HG03378 (cell line): Measurements from ENCODE around the gene DNASE1L3.
"Not testable (repeated sequence)": the region's sequence is repeated elsewhere in the genome, so short reads cannot be mapped to it uniquely, and the experiment has no call there.

Experiments used
- ATAC-seq: cut with Tn5 transposase; IDR thresholded peaks from one replicate; pipeline ENCODE4 v1.9.1; 2021; ENCODE audit warnings: mild to moderate bottlenecking, moderate library complexity; ENCODE audit not compliant: unreplicated experiment

The DNASE1L3 gene

DNA sequence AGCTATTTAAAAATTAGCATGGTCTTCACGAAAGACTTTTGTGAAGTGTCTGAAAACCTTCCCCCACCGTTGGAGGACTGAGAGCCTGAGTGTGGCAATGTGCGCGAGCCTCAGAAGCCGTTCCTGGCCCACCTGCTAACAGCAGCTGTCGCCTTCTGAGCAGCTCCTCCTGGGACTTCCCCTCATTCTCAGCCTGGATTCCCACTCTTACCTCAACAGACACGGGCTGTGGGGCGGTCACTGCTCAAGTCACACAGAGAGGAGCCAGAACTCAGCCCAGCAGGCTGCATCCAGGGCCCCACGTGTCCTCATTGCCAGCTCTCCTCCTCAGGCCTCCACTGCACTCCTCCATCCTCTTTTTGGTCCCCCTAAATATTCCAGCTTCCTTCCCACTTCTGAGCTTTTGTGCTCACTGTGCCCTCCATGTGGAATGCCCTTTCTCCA lies 7.8 kb downstream of the DNASE1L3 start:
- ATAC-seq: peak; percentile 62

- not testable (repeated sequence) for ATAC-seq
Measured at GRCh38 chr3:58201451-58201850, 9.3 kb downstream of the DNASE1L3 start.

- no peak for ATAC-seq
Measured at GRCh38 chr3:58200846-58201355, 9.9 kb downstream of the DNASE1L3 start.

DNA sequence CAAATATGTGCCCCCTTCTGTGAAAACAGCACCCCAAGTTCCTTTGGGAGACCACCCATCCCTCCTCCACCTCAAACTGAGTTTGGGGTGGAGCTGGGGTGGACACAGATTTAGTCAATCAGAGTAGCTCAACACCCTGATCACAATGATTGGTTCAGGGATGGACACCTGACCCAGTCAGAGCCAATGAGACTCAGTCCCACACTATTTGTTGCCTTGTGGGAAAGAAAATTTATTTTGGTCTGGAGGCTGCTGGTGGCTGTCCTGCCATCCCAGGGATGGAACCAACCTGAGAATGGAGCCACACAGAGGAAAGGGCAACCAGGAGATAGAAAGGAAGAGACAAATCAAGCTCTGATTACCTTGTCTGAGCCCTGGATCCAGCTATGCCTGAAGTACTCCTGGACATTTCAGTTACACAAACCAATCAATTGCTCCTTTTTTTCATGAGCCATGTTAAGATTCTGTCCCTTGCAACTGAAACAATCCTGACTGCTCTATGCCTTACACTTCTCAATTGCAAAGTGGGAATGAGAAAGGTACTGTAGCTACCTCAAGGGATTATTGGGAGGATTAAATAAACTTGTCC lies 10.6 kb downstream of the DNASE1L3 start:
- ATAC-seq: no peak

GRCh38 chr3:58198804-58199203 lies 12.0 kb downstream of the DNASE1L3 start:
- ATAC-seq: no peak

GRCh38 chr3:58198362-58198761 lies 12.4 kb downstream of the DNASE1L3 start:
- no peak for ATAC-seq

DNA sequence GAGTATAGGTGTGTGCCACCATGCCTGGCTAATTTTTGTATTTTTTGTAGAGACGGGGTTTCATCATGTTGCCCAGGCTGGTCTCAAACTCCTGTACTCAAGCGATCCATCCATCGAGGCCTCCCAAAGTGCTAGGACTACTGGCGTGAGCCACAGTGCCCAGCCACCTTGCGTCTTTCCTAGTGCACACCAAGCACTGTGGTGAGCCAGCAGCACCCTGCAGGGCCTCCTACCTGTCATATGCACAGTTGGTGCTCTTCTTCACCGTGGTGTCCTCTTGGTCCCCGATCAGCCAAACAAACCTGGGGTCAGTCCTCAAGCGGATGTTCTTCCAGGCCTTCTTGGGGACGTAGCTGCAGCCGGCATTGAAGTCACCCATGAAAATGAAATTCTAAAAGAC lies 13.2 kb downstream of the DNASE1L3 start:
- no peak for ATAC-seq

DNA sequence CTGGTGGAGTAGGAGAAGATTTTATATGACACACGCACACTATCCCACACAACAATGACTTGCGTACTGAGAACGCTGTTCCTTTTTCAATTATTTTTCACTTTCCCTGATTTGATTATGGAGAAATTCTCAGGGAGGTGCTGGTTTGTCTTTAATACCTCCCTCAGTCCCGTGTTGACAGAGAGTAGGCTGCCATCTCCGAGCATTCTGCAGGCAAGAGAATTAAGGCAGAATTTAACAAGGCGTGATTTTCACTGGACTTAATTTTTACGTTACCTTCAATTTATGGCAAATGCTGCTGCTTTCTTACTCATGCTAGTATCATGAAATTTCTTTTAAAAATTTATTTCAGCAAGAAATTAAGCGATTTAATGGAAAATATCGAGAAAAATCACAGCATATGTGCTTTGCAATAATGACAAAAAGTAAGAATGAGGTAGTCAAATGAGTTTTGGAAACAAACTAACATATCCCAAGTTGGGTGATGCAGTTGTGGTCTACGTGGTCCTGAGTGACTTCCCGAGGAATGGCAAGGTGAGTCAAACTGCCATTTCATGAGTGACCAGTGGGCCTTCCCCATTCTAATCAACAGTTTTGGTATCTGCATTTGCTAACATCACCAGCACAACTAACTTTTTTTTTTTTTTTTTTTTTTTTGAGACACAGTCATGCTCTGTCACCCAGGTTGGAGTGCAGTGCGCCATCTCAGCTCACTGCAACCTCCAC lies 16.9 kb downstream of the DNASE1L3 start:
- ATAC-seq: no peak

GRCh38 chr3:58192069-58192468 lies 18.7 kb downstream of the DNASE1L3 start:
- ATAC-seq: no peak

- no peak for ATAC-seq
Measured at GRCh38 chr3:58191361-58191991, 19.3 kb downstream of the DNASE1L3 start.

DNA sequence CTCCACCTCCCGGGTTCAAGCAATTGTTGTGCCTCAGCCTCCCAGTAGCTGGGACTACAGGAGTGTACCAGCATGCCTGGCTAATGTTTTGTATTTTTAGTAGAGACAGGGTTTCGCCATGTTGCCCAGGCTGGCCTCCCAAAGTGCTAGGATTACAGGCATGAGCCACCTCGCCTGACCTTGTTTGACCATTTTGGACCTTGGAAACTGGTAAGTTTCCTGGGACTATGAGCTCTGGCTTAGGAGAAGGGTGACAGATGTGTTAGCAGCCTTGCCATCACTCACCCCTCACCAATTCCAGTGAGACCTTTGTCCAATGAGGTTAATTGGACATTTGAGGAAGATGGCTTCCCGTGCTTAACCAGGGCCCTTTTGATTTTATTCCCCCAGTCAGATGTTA lies 19.9 kb downstream of the DNASE1L3 start:
- no peak for ATAC-seq

DNA sequence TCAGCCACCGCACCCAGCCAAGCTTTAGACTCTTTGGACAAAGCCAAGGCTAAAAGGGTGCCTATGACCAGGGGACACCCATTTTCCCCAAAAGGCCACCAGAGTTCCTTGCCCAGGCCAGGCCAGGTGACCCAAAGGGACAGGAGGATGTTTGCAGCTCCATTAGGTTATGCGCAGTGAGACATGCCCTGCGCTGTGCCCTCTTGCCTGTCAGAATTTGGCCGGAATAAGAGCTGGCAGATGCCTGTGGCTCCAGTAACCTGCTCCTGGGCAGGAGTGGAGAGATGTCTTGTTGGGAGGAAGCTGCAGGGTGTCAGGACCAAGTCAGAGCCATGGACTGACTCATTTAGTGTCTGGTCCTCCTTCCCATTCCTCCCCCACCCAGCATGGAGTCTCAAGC lies 20.5 kb downstream of the DNASE1L3 start:
- ATAC-seq: no peak

DNA sequence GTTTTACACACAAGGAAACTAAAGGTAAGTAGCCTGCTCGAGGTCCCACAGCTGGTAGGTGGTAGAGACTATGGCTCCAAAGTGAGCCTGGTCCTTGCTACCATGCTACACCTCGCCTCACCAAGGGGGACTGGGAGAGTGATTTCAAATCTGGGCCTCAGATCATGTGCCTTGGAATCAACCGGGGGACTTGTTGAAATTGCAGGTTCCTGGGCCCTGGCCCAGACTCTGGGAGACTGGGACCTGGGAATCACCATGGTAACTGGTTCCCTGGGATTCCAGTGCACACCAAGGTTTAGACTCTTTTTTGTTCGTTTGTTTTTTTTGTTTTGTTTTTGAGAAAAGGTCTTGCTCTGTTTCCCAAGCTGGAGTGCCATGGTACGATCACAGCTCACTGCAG lies 21.1 kb downstream of the DNASE1L3 start:
- ATAC-seq: no peak

DNA sequence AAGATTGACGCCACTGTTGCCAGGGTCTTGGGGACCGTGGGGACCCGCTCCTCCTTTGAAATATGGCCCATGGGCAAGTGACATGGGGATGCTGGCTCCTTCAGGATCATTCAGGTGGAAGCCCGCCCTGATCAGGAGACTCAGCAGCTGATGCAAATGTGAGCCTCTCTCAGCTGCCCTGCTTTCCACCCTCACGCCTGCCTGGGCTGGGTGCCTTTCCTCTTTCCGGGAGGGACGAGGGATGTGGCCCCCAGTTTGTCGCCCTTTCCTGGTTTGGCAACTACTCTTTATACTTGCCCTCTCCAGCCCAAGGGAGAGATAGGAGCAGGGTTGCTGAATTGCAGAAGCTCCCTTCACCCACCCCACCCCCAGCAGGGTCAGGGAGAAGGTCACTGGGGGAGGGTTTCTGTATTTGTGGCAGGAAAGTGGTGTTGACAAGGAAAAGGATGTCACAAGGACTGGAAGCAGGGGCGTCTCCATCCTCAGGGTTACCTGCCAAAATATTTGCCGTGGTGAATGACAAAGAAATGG lies 21.8 kb downstream of the DNASE1L3 start:
- ATAC-seq: no peak

- no peak for ATAC-seq
Measured at GRCh38 chr3:58188173-58188564, 22.6 kb downstream of the DNASE1L3 start.

- ATAC-seq: no peak
Measured at GRCh38 chr3:58184982-58185360, 25.8 kb downstream of the DNASE1L3 start.

DNA sequence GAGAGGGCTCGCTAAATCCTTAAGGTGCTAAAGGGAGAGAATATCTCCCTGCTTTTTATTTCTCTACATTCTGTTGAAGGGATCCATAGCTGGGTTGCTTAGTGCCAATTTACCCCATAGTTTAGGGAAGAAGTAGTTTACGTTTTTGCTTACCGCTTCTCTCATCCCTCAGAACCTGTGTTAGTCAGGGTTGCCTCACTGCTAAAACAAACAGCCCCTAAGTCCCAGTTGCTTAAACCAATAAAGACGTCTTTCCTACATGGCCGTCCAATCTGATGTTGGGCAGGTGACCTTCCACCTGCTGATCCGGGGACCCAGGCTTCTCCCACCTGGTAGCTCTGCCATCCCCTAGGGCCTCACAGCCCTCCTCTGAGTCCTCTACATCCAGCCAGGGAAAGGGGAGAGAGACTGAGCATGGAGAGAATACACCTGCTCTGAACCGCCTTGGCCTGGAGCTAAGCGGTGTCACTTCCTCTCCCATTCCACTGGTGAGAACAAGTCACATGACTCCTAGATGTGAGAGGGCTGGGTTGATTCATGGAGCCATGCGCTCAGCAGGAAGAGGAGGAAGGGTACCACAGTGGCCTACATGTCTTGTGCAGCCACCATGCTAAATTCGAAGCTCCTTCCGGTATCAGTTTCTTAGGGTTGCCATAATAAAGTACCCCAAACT lies 26.3 kb downstream of the DNASE1L3 start:
- ATAC-seq: no peak

DNA sequence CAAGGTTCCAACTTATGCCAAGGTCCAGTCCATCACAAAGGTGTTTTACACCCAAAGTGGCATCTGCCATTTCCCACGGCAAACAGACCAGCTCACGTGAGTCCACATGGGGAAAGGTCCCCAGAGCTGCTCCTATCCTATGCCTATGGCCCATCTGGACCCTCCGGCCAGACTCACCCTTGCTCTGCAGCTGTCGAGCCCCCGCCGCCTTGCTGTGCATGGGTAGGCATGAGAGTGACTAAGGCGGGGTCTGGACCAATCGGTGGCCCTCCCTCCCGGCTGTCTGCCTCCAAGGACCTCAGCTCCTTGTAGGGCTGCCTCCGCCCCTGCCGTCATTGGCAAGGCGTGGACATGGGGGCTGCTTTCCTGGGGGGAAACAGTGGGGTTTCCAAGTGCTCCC lies 26.9 kb downstream of the DNASE1L3 start:
- no peak for ATAC-seq

DNA sequence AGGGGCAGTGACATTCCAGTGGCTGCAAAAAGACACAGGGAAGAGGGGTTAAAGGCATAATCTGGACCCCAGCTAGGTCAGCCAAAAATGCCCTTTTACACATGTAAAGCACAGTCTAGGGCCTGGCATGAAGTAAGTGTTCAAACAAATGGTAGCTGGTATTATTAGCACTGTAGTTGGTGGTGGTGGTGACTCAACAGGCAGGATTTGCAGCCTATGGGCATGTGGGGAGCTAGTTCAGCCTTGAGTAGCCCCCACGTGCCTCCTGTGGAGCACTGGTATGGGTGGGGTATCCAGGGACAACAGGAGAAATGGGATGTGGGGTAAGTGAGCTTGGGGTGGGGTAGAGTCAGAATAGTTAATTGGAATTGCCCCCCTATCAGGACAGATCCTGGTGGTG lies 27.6 kb downstream of the DNASE1L3 start:
- ATAC-seq: no peak

DNA sequence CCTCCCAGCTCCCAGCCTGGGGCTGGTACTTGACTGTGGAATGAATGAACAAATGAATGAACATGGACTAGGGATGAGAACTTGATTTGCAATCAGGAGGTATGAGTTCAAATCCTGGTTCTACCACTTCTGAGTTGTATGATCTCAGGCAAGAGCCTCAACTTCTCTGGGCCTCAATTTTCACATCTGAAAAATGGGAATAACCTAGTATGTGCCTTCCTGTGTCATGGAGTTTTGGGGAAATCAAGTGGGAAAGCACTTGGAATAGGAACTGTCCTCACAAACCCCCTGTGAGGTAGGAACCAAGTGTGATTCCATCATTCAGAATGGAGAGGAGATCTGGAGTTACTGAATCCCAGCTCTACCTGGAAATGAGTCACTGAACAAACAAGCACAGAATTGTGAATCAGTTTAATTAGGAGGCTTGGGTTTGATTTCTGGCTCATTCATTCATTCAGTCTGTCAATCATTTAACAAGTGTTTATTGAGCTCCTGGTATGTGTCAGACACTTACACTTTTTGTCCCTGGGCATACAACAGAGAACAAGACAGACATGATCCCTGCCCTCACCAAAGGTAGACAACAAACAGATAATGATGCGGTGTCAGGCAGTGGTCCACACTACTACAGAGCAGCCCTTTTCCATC lies 29.7 kb downstream of the DNASE1L3 start:
- ATAC-seq: no peak
